Vagina (tissue), 2 donors: ENCODE measurements around the gene CPNE6.

Experiments
- POLR2A ChIP-seq, 2 donors: fragments of 450-650 bp; IDR thresholded peaks; one replicate each; pipeline ENCODE4 v1.6.1; 2017; ENCODE audit warnings: antibody characterized with exemption in 2 of 2, mild to moderate bottlenecking in 2 of 2, moderate library complexity in 2 of 2
- POLR2AphosphoS5 ChIP-seq, 2 donors: sonication (generic); formaldehyde crosslinking; IDR thresholded peaks; one replicate each; pipeline ENCODE4 v1.9.0; 2017; ENCODE audit warnings: antibody characterized with exemption in 2 of 2, mild to moderate bottlenecking in 2 of 2, low read depth in 1 of 2; ENCODE audit not compliant: insufficient read depth in 1 of 2
- TF ChIP-seq, protein P1 (sequence below), 3 experiments: fragments of 450-650 bp in 2 of 3; fragments of 200-600 bp in 1 of 3; sonication (generic) in 1 of 3; IDR thresholded peaks; one replicate each; pipeline ENCODE4 v1.5.1; 2017 to 2019; ENCODE audit warnings: antibody characterized with exemption in 3 of 3, mild to moderate bottlenecking in 2 of 3, moderate library complexity in 2 of 3

DNA sequence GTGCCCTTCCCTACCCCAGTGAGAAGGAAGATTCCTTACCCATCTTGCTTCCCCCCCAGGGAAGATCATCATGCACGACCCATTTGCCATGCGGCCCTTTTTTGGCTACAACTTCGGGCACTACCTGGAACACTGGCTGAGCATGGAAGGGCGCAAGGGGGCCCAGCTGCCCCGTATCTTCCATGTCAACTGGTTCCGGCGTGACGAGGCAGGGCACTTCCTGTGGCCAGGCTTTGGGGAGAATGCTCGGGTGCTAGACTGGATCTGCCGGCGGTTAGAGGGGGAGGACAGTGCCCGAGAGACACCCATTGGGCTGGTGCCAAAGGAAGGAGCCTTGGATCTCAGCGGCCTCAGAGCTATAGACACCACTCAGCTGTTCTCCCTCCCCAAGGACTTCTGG lies 32.1 kb downstream of the CPNE6 start:
- TF ChIP-seq POLR2AphosphoS5 (IDR thresholded peaks at IDR 0.05; ENCODE audit: insufficient read depth in 1 of 2, low read depth in 1 of 2) (no peak), POLR2A (IDR thresholded peaks at IDR 0.05) (no peak)
- TF ChIP-seq, protein P1, sequence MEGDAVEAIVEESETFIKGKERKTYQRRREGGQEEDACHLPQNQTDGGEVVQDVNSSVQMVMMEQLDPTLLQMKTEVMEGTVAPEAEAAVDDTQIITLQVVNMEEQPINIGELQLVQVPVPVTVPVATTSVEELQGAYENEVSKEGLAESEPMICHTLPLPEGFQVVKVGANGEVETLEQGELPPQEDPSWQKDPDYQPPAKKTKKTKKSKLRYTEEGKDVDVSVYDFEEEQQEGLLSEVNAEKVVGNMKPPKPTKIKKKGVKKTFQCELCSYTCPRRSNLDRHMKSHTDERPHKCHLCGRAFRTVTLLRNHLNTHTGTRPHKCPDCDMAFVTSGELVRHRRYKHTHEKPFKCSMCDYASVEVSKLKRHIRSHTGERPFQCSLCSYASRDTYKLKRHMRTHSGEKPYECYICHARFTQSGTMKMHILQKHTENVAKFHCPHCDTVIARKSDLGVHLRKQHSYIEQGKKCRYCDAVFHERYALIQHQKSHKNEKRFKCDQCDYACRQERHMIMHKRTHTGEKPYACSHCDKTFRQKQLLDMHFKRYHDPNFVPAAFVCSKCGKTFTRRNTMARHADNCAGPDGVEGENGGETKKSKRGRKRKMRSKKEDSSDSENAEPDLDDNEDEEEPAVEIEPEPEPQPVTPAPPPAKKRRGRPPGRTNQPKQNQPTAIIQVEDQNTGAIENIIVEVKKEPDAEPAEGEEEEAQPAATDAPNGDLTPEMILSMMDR (IDR thresholded peaks at IDR 0.05): no peak
